ENCODE measurements around the gene IPO9. TPM values are rescaled to one million over a fixed set of nuclear protein-coding genes. Genes with fewer than 3 reads are reported as not detected.
A peak's percentile ranks its signal among the peaks of the same experiment; 100 is the strongest.

Gene IPO9
- total and polyA plus RNA-seq, 2 donors (not counting 1 experiment from before 2014, with no cell fraction given) = 28.4 to 29.2 TPM

DNA sequence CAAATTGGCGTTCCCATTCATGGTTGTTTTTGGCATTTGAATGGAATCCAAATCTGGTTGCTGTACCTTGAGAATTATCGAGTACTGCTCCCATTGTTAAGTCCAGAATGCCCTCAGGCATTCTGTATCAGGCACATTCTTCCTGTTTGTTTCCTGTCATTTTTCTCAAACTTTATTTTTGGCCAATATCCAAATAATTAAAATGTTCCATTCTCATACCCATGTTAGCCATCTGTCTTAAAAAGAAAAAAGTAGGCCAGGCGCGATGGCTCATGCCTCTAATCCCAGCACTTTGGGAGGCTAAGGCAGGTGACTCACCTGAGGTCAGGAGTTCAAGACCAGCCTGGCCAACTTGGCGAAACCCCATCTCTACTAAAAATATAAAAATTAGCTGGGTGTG, 30.5 kb downstream of the IPO9 start:
- no peak overlapping the region for H3K4me3 ChIP-seq (replicated peaks in 1 of 4; ENCODE audit: control extremely low read depth in 1 of 4, insufficient read depth in 1 of 4, low read depth in 3 of 4, low read length in 4 of 4)
- no peak overlapping the region for H3K4me2 ChIP-seq (ENCODE audit: extremely low read depth, insufficient read depth, low read length)
- no peaks in the 10 kb centered on the region for H3K27me3 ChIP-seq (ENCODE audit: control insufficient read depth, insufficient read depth, low read length)
- no peaks in the 10 kb centered on the region for H3K79me2 ChIP-seq (ENCODE audit: control insufficient read depth, insufficient read depth, low read length)
- no peaks in the 10 kb centered on the region for H3K4me1 ChIP-seq (ENCODE audit: control insufficient read depth, extremely low read depth, insufficient read depth, low read length)
- no peak for TF ChIP-seq CTCF (conservative IDR thresholded peaks at IDR 0.05 in 1 of 2, IDR thresholded peaks at IDR 0.05 in 1 of 2; ENCODE audit: low read depth in 1 of 2, low read length in 2 of 2)
- TF ChIP-seq EZH2 (IDR thresholded peaks at IDR 0.05; ENCODE audit: low read length, missing control alignments) = no peak
- no peak overlapping the region for H3K9ac ChIP-seq (ENCODE audit: insufficient read depth, low read length)
- no peak overlapping the region for H2AFZ ChIP-seq (ENCODE audit: low read length)
- H3K36me3 ChIP-seq (ENCODE audit: control insufficient read depth, insufficient read depth, low read length) = peaks cover 10% of the 10 kb centered on the region
- no peak overlapping the region for H3K27ac ChIP-seq (ENCODE audit: insufficient read depth, low read length)
- H3K9me3 ChIP-seq (ENCODE audit: control insufficient read depth, insufficient read depth, low read depth, low read length) = no peaks in the 10 kb centered on the region
- DNase-seq (ENCODE audit: low read depth in 2 of 2) = no peak
- H4K20me1 ChIP-seq (ENCODE audit: control insufficient read depth, extremely low read depth, insufficient read depth, low read length) = no peaks in the 10 kb centered on the region

GRCh38 chr1:201861448-201861847, 32.5 kb downstream of the IPO9 start:
- no peak overlapping the region for H3K4me3 ChIP-seq (replicated peaks in 1 of 4; ENCODE audit: control extremely low read depth in 1 of 4, insufficient read depth in 1 of 4, low read depth in 3 of 4, low read length in 4 of 4)
- no peak overlapping the region for H3K9ac ChIP-seq (ENCODE audit: insufficient read depth, low read length)
- no peak overlapping the region for H3K27ac ChIP-seq (ENCODE audit: insufficient read depth, low read length)
- TF ChIP-seq EZH2 (IDR thresholded peaks at IDR 0.05; ENCODE audit: low read length, missing control alignments) (no peak), CTCF (conservative IDR thresholded peaks at IDR 0.05 in 1 of 2, IDR thresholded peaks at IDR 0.05 in 1 of 2; ENCODE audit: low read depth in 1 of 2, low read length in 2 of 2) (no peak)
- DNase-seq (ENCODE audit: low read depth in 2 of 2) = no peak
- no peaks in the 10 kb centered on the region for H4K20me1 ChIP-seq (ENCODE audit: control insufficient read depth, extremely low read depth, insufficient read depth, low read length)
- no peak overlapping the region for H3K4me2 ChIP-seq (ENCODE audit: extremely low read depth, insufficient read depth, low read length)
- H3K27me3 ChIP-seq (ENCODE audit: control insufficient read depth, insufficient read depth, low read length) = no peaks in the 10 kb centered on the region
- no peak overlapping the region for H2AFZ ChIP-seq (ENCODE audit: low read length)
- H3K79me2 ChIP-seq (ENCODE audit: control insufficient read depth, insufficient read depth, low read length) = no peaks in the 10 kb centered on the region
- no peaks in the 10 kb centered on the region for H3K4me1 ChIP-seq (ENCODE audit: control insufficient read depth, extremely low read depth, insufficient read depth, low read length)
- no peaks in the 10 kb centered on the region for H3K9me3 ChIP-seq (ENCODE audit: control insufficient read depth, insufficient read depth, low read depth, low read length)
- peaks cover 12% of the 10 kb centered on the region for H3K36me3 ChIP-seq (ENCODE audit: control insufficient read depth, insufficient read depth, low read length)

- no peak overlapping the region for H3K27ac ChIP-seq (ENCODE audit: insufficient read depth, low read length)
- peak; percentile 59 to 92 for DNase-seq (ENCODE audit: low read depth in 2 of 2)
These were observed 41.4 kb downstream of the IPO9 start for GRCh38 chr1:201870397-201870796.

More at GRCh38 chr1:201870397-201870796, 41.4 kb downstream of the IPO9 start:
- Histone ChIP-seq H3K79me2 (ENCODE audit: control insufficient read depth, insufficient read depth, low read length) (no peaks in the 10 kb centered on the region), H3K27me3 (ENCODE audit: control insufficient read depth, insufficient read depth, low read length) (no peaks in the 10 kb centered on the region), H3K4me1 (ENCODE audit: control insufficient read depth, extremely low read depth, insufficient read depth, low read length) (no peaks in the 10 kb centered on the region), H3K36me3 (ENCODE audit: control insufficient read depth, insufficient read depth, low read length) (peaks cover 18% of the 10 kb centered on the region), H4K20me1 (ENCODE audit: control insufficient read depth, extremely low read depth, insufficient read depth, low read length) (no peaks in the 10 kb centered on the region), H3K4me2 (ENCODE audit: extremely low read depth, insufficient read depth, low read length) (no peak overlapping the region), H3K9me3 (ENCODE audit: control insufficient read depth, insufficient read depth, low read depth, low read length) (no peaks in the 10 kb centered on the region), H3K4me3 (replicated peaks in 1 of 4; ENCODE audit: control extremely low read depth in 1 of 4, insufficient read depth in 1 of 4, low read depth in 3 of 4, low read length in 4 of 4) (no peak overlapping the region), H2AFZ (ENCODE audit: low read length) (no peak overlapping the region), H3K9ac (ENCODE audit: insufficient read depth, low read length) (no peak overlapping the region)
- TF ChIP-seq CTCF (conservative IDR thresholded peaks at IDR 0.05 in 1 of 2, IDR thresholded peaks at IDR 0.05 in 1 of 2; ENCODE audit: low read depth in 1 of 2, low read length in 2 of 2) (no peak), EZH2 (IDR thresholded peaks at IDR 0.05; ENCODE audit: low read length, missing control alignments) (no peak)
